ENCODE measurements around the gene GCLC.

DNA sequence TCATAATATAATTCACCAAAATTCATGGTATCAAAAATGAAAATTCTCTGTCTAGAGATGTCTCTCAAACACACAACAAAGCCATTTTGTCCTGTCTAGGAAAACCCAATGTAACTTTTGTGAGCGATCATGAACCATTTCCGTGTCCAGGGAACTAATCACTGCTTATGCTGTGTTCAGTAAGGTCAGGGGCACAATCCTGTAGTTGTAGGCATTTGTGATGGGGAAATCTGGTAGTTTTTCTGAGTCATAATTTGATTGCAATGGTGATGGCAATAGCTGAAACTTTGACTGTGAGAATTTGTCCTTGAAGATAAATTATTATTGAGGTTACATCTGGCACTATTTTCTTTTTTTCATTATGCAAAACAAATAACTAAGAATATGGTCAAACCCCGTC lies 21.0 kb upstream of the GCLC start:
- TF ChIP-seq TAF1 (IDR thresholded peaks at IDR 0.05; ENCODE audit: control insufficient read depth, extremely low read depth, insufficient read depth, low read length, severe bottlenecking) (no peak), KDM1A (IDR thresholded peaks at IDR 0.05) (no peak), HMGN3 (IDR thresholded peaks at IDR 0.05; ENCODE audit: borderline replicate concordance, extremely low read depth, insufficient read length, low read depth, low read length) (no peak), SREBF2 (CRISPR knock-in tag; IDR thresholded peaks at IDR 0.05) (no peak), RFX5 (IDR thresholded peaks at IDR 0.05; ENCODE audit: low read depth, low read length) (no peak), POLR2A (conservative IDR thresholded peaks at IDR 0.05) (no peak), SOX6 (IDR thresholded peaks at IDR 0.05) (no peak), MAFF (IDR thresholded peaks at IDR 0.05; ENCODE audit: low read length) (no peak), ZNF551 (CRISPR knock-in tag; IDR thresholded peaks at IDR 0.05) (no peak), TCF7L2 (IDR thresholded peaks at IDR 0.05; ENCODE audit: low read depth, low read length) (no peak)

Measured in K562 (cell line).